GM18511 (cell line): Measurements from ENCODE around the gene IRX2.

Experiments
- ATAC-seq: cut with Tn5 transposase; IDR thresholded peaks from one replicate; pipeline ENCODE4 v1.9.1; 2021; ENCODE audit warnings: mild to moderate bottlenecking, moderate library complexity; ENCODE audit not compliant: unreplicated experiment

IRX2 gene

GRCh38 chr5:2751592-2752021, at the start of gene IRX2:
Gene IRX2, minus strand, starts transcription at chr5:2751677. Its CDS starts 264 bp downstream, at chr5:2751413.
- ATAC-seq, result no peak

DNA sequence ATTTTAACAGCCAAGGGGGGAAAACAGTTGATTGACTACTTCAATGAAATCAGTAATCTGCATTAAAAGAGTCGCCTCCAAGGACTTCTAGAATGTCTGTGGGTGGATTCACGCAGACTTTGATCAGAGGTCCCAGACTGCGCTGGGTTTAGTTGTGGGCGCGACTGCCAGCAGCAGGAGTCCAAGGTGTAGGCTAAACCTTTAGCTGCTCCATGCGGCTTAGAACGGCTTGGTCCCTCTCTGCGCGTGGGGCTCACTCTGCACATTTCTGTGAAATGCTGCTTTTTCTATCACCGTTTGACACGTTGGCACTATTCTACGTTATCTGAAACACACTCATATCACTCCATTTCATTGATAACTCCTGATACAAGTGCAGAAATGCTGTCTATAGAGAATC, 48.6 kb upstream of the IRX2 start:
- no peak for ATAC-seq

- ATAC-seq, result no peak
These were observed 46.5 kb upstream of the IRX2 start for GRCh38 chr5:2797981-2798380.

DNA sequence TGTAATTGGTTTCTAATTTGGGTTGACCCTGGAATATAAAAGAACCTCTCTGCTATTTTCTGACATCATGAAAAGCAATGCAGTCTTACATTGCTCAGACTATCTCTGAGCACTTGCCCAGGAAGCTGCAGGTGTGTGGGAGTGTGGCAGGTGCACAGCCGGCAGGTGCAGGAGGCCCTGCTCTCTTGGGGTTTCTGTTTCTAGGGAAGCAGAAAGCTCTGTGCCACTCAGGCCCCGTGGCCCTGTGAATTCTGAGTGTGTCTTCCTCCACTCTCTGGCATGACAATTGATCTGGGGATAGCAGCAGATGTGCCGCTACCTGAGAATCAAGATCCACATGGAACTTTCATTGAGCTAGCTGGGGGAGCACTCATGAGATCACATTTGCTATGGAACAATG, 45.7 kb upstream of the IRX2 start:
- ATAC-seq, result no peak

DNA sequence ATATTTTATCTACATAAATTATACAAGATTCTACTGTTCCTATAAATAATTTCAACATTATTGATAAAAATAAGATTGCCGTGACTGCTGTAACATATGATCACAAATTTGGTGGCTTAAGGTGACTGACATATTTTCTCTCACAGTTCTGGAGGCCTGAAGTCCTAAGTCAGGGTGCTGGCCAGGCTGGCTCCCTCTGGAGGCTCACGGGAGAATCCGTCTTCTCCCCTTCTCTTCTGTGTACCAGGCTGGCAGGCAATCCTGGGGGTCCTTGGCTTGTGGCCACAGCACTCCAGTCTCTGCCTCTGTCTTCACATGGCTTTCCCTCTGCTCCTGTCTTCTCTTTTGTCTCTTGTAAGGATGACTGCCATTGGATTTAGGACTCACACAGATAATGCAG, 31.7 kb upstream of the IRX2 start:
- ATAC-seq, result no peak

- no peak for ATAC-seq
These were observed 31.2 kb upstream of the IRX2 start for GRCh38 chr5:2782658-2783057.

DNA sequence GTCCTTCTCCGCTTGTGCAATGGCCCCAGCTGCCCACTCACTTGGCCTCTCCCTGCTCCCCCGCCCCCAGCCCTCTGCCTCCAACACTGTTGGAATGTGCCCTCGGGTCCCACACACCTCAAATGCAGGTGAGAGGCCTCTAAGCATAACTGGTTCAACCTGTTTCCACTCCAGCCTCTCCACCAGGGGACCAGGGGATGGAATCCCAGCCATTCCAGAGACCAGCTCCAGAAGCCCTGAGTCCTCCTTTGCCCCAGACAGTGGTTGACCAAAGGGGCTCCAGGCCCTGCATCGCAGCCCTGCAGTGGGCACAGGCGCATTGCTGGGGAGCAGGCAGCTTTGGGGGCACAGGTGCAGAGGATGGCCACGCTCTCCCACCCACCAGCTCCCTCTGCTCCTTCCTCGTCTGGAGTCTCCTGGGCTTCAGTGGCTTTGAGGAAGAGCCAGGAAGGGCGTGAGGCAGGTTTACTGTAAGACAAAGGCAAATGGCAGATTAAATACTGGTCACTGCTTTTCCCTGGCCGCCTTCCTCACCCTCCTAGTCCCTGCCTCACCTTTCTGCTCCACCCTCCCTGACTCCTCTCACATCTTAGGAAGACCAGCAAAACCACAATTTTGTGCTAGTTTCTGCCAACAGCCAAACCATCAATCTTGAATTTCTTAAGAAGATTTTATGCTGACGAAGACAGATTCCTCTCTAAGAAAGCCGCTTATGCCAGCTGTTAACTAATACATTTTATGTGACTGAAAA, 29.1 kb upstream of the IRX2 start:
- no peak for ATAC-seq

- no peak for ATAC-seq
These were observed 28.0 kb upstream of the IRX2 start for GRCh38 chr5:2779459-2779858.

DNA sequence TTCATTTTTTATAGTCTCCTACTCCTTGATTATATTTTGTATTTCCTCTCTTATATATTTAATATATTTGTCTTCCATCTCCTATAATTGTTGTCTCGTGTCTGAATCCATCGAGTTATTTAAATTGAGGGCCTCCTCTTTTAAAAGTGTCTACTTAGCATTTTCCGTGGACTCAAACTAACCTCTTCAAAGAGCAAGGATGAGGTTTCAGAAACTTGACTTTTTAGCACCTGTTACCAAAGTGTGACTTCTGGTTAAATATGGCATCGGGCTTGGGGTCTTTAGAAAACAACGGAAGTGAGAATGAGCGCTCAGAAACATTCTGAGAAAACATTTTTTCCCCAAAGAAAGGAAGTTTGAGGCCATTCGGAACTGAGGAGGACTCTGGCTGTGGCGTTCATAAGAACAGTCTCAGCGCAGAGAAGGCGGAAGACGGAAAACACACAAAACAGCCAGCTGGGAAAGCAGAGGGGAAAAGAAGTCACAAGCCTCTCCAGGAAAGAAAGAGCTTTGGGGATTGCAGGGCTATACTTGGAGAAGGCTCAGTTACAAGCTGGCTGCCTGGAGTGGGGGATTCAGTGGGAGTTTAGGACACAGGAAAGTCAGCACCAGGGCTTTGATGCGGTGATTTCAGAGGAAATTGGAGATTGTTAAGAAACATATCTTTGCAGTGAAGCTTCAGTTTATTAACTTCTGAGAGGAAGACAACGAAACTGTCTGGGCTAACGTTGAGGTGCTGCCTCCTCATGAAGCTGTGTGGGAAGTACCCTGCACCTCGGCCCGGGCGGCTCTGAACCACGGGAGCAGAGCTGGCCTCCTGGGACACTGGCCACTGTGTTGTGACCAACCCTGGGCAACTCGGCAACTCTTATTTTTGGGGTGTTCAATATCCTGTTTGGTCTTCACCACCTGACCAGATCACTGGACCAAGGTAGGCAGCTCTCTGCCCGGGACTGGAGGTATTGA, 25.1 kb upstream of the IRX2 start:
- ATAC-seq, result no peak

DNA sequence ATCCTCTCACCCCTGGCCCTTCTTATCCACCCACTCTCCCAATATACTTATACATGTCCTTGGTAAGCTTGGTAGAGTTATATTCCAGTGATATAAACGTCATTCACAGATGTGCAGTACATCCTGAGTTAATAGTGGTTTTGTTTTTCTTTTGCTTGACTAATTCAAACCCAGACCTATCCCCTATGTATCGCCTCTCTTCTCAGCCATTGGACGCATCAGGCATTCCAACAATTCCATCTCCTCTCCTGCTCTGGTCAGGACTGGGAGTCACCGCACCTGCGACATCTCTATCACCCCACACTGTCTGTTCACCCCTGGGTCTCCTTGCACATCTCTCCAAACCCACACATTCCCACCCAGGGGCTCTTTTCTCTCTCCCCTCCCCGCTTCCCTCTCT, 21.9 kb upstream of the IRX2 start:
- ATAC-seq, result no peak

GRCh38 chr5:2767089-2767488, 15.6 kb upstream of the IRX2 start:
- ATAC-seq, result no peak

DNA sequence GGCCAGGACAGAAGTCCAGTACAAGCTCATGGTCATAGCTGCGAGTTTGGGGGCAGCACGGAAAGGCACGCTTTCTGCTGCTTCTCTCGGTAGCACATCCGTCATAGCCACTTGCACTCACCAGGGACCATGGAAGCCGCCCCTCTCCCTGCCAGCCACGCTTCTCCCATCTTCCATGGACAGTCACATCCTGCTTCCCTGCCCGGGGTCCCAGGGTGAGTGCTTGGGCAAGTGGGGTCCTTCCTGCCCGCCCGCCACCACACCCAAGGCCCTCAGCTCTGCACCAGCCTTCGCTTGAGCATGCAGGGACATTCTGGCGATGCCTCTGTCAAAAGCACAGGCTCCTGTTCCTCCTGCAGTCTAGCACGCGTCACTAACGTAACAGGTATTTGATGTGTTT, 13.1 kb upstream of the IRX2 start:
- no peak for ATAC-seq

GRCh38 chr5:2763533-2763794, 12.0 kb upstream of the IRX2 start:
- ATAC-seq, result no peak

DNA sequence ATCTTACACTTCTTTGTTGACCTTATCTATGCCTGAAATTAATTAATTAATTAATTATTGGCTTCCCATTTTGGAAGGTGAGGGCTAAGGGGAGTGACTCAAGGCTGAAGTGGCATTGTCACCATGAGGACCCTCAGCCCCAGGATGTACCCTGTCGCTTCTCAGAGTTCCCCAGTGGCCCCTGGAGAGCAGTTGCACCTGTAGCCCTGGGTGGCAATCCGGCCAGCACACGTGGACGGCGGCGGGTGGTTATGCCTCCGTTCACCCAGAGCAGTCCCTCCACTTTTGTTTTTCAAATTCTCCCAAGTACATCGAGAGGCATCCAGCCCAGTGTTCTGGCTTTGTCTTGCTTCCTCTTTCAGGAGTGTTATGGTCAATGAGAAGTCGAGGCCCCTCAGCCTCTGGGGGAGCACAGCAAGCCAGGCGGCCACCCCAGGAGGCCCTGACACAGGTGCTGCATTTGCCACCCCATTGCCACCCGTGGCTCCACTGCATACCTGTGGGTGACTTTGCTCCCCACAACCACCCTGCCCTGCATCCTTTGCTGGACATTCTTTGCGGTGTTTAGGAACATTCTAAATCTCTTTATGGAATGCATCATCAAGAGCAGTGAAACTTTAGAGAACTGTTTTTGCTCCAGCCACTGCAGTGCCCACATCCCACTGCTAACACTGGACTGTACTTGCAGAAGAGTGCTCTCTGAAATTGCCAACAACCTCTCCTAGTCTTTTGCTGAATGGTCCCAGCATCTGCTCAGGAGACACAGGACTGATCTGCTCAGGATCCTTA, 11.5 kb upstream of the IRX2 start:
- ATAC-seq, result no peak

DNA sequence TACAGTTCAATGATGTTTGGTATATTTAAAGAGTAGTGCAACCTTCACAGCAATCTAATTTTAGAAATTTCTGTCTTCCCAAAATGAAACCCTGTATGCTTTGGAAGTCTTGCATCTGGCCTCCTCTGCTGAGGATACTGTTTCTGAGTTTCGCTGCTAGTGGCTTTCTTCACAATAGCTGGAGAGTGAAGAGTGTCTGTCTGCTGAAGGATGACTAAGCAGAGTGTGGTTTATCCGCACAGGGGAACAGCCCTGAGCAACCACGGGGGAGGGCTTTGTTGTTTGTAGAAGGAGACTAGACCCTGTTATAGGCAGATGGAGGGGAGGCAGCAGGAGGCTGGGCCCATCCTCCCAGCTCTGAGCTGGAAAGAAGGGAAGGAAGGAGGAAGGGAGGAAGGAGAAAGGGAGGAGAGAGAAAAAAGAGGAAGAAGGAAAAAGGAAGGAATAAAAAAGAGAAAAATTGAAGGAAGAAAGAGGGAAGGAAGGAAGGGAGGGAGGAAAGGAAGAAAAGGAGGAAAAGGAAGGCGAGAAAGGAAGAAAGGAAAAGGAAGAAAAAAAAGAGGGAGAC, 10.5 kb upstream of the IRX2 start:
- no peak for ATAC-seq

DNA sequence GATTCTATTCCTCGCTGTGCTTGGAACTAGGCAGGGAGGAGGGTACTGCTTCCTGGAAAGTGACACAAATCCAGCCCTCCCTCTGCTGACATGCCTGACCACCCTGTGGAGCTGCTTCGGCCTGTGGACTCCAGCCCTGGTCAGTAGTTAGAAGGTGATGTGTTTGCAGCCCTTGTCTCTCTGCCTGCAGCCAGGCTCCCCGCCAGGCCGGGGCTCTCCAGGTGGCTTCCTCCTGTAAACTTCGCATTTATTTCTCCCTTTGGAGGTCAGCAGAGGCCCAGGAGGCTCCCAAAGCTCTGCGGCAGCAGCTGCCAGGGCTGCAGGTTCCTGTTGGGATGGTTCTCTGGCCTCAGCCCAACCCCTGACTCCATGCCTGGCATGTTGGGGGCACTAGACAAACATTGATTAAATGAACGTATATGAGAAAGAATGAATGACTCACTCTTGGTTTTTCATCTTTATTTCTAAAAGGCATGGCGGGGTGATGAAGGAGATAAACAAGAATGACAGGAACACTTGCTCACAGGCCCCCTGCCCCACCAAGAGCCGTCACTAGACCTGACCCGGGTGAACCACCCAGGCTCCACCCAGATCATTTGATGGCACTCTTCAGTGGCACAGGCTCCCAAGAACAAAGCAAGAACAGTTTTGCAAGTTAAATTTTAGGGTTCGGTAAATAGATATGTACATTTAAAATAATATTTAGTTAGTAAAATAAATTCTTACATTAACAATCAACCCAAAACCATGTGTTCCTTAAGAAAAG, 8.4 kb upstream of the IRX2 start:
- ATAC-seq, result no peak

DNA sequence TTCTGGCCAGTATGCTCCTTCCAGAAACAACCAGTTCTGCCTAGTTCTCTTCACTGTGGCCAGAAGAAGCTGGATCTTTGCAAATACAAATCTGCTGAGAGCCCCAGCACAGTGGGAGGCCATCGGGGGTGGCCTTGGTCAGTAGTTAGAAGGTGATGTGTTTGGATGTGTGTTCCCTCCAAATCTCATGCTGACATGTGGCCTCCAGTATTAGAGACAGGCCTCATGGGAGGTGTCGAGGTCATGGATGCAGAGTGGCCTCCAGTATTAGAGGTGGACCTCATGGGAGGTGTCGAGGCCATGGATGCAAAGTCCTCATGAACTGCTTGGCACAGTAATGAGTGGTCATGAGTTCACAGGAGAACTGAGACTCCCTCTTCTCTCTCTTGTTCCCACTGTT, 7.6 kb upstream of the IRX2 start:
- no peak for ATAC-seq

DNA sequence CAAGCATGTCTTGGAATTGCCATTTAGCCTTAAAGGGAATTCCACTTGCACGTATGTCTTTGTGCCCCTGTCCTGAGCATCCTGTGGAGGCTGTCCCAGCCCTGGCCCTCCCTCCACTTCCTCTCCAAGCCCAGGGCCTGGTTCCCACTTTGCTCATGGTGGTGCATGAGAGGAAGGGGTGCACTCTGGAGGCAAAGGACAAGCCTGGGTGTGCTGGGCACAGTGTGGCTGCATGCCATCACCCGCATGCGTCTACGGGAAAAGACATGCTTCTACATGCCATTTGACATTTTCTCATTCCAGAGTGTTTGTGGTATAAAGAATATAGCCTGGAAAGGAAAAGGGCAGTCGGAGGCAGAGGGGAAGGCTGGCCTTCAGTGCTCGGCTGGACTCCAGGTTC, 7.2 kb upstream of the IRX2 start:
- no peak for ATAC-seq

GRCh38 chr5:2757563-2758351, 6.3 kb upstream of the IRX2 start:
- ATAC-seq, result no peak
